ENCODE data around the gene FADS1.

The FADS1 gene

DNA sequence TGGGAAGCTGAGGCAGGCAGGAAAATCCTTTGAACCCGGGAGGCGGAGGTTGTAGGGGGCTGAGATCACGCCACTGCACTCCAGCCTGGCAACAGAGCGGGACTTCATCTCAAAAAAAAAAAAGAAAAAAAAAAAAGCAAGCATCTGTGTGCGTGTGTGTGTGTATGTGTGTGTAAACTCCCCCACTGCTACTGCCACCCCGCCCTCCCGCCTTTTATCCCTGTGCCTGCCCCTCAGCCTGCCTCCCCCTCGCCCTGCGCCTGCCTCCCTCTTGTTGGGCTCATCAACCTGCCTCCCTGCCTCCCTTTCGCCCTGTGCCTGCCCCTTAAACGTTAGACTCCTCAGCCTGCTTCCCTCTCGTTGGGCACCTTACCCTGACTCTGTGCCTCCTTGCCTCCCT lies 42.4 kb downstream of the FADS1 start:
- no peak for DNase-seq

DNA sequence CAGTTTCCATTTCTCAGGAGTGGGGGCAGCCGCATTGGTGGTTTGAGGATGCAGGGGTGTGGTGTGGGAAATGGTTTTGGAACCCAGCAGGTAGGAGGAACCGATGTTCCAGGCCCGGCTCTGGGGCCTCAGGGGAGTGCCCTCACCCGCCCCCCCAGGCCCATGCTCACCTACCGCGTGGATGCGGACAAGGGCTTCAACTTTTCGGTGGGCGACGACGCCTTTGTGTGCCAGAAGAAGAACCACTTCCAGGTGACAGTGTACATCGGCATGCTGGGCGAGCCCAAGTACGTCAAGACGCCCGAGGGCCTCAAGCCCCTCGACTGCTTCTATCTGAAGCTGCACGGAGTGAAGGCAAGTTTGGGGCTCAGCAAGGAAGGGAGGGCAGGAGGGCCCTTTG lies 43.0 kb downstream of the FADS1 start:
- DNase-seq, result no peak

DNA sequence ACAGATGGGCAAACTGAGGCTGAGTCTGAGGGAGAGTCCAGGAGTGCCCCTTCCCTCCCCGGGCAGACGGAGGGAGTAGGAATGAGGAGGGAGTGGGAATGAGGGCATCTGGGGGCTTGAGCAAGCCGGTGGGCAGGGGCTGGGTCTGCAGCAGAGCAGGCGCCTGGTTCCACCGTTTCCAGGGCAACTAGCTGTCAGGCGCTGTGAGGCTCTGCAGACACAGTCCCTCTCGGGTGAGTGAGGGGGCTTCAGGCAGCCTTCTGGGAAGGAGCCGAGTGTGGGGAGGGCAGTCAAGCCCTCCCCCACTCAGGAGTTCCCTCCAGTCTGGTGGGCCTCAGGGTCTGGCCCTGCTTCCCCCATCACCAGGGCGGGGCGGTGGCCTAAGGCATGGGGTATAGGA lies 43.4 kb downstream of the FADS1 start:
- no peak for DNase-seq

DNA sequence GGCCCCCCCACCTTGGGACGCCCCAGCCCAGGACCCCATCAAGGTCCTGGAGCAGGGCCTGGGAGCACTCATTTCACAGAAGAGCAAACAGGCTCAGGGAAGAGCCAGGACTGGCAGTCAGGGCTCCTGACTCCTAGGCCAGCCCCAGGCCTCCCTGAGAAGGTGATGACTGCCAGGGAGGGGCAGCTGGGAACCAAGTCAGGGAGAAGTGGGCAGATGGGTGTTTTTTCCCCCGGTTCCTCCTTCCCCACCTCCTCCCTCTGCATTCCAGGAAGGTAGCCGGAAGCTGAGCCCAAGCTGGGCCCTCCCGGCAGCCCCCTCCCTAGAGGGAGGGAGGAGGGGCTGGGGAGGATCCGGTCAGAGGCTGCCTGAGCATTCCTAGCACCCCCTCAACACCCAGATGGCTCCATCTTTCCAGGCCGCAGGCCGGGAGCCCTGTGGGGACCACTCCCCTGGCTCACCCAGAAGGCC lies 44.8 kb downstream of the FADS1 start:
- DNase-seq, result no peak

DNA sequence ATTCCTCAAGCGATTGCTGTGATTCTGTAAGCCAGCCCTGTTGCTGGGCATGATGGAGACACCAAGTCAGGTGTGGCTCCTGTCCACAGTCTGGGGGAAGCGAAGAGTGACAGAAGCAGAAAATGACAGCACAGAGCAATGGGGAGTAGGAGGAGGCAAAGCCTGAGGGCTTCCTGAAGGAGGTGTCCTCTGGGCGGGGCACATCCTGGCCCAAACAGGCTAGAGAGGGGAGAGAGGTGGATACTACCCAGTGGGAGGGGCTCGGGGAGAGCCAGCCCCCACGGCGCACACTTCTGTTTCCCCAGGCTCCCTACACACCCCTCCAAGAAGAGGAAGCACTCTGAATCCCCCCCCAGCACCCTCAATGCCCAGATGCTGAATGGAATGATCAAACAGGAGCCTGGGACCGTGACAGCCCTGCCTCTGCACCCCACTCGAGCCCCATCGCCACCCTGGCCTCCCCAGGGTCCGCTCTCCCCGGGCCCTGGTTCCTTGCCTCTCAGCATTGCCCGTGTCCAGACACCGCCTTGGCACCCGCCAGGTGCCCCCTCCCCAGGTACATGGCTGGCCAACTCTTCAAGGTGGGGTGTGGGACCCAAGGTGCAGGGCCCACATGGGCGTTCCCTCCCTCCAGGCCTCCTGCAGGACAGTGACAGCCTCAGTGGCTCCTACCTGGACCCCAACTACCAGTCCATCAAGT lies 45.5 kb downstream of the FADS1 start:
- no peak for DNase-seq

DNA sequence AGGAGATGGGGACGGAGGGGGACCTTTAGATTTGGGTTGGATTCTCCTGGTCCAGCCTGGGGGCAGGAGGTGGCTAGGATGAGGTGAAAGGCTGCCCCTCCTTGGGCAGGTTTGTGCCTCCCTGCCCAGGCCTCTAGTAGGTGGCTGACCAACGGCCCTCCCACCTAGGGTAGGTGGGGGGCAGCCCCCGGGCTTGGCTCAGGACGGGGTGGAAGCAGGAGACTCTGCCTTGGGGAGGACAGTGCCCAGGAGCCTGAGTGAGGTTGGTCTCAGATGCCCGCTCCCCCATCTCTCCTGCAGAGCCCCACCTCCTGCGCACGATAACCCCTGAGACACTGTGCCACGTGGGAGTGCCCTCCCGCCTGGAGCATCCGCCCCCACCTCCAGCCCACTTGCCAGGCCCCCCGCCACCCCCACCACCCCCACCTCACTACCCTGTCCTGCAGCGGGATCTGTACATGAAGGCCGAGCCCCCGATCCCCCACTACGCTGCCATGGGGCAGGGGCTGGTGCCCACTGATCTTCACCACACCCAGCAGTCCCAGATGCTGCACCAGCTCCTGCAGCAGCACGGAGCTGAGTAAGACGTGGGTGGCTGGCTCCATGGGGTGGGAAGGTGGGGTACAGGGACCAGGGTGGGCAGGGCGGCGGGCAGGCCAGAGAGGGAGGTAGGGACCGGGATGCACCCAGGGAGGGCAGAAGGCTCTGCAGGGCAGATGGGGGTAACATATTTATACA lies 46.7 kb downstream of the FADS1 start:
- no peak for DNase-seq

DNA sequence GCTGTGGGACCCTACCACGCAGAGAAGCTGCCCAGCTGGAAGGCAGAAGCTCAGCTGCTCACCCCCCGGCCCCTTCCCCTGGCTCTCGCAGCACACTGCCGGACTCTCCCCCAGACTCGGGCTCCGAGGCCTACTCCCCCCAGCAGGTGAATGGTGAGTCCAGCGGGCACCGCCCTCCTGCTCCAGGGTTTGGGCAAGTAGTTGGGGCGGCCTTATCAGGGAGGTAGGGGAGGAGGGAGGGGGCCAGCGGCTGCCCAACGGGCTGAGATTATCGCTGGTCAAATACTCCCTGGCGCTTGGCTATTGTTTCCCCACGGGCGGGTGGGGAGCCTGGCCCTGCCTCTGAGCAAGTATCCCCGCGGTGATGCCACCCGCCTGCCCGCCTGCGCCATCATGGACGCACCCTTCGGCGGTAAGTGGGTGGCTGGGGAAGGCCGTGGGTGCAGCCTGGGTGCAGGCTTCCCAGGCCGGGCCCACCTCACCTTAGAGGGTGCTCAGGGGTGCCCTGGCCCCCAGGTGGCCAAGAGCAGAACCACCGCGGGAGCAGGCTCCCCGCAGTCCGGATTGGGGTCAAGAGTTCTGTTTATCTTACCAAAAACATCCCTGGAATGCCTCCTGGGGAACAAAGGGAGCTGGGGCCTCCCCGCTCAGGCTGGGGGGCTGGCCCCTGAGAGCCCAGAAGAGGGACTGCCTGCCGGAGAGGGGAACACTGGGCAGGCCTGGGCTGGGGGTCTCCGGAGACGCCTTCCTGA lies 47.5 kb downstream of the FADS1 start:
- no peak for DNase-seq

DNA sequence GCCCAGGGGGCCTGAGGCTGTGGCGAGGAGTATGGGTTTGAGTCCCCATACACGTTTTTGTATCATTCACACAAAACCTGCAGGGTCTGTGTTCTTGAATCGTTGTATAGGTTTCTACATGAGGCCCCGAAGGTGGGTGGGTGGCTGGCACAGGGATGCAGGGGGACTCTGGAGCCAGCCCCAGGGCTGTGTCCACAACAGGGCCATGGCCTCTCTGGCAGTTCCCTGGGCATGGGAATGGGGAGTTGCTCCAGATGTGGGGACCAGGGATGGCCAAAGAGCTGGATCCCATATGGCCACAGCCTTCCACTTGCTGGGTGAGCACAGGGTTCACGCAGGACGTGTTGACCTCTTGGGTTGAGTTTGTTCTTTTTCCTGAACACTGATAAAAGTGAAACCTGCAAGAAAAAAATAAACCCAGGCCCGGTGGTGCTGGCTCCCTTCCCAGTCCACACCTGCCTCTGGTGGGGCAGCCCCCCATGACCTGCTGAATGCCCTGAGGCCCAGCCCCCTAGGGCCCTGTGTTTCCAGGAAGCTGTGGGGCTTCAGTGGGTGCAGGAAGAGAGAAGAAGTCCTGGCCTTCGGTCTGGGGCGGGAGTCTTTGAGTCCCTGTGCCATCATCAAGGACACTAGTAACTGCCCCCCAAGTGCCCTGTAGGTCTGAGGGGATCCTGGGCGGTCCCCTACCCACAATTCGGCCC lies 48.3 kb downstream of the FADS1 start:
- DNase-seq, result no peak

DNA sequence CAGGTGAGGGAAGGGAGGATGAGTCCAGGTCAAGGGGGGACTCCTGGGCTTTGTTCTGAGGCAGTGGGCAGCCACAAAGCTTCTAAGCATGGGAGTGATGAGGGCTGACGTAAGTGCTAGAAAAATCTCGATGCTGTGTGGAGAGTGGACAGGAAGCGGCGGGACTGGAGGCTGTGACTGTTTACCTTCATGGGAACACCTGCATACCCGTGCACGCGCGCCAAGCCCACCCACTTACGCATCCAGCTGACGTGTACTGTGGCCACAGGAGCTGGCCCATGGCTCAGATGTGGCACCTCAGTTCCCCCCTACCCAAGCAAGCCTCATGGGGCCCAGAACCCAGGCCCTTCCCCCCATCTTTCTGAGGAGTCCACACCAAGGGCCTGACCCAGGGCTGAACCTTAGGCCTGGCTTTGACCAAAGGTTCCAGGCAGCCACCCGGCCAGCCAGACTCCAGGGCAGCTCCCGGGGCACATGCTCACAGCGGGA lies 50.4 kb downstream of the FADS1 start:
- DNase-seq, result no peak

DNA sequence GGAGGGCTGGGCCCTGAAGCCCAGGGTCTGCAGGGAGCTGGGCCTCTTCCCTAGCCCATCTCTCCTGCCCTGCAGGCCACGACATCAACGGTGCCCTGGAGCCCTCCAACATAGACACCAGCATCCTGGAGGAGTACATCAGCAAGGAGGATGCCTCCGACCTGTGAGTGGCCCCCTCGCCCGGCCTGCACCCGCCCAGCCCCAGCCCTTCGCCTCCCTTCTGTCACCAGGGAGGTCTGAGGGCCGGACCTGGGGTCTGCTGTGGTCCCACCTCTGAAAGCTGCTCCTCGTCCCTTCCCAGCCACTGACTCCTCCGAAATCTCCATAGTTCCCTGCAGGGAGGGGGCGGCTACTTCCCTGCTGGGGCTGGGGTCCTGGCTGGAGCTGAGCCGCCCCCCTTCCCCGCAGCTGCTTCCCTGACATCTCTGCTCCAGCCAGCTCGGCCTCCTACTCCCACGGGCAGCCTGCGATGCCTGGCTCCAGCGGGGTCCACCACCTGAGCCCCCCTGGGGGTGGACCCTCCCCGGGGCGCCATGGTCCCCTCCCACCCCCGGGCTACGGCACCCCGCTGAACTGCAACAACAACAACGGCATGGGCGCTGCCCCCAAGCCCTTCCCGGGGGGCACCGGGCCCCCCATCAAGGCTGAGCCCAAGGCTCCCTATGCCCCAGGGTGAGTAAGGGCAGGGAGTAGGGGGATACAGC lies 51.1 kb downstream of the FADS1 start:
- no peak for DNase-seq

DNA sequence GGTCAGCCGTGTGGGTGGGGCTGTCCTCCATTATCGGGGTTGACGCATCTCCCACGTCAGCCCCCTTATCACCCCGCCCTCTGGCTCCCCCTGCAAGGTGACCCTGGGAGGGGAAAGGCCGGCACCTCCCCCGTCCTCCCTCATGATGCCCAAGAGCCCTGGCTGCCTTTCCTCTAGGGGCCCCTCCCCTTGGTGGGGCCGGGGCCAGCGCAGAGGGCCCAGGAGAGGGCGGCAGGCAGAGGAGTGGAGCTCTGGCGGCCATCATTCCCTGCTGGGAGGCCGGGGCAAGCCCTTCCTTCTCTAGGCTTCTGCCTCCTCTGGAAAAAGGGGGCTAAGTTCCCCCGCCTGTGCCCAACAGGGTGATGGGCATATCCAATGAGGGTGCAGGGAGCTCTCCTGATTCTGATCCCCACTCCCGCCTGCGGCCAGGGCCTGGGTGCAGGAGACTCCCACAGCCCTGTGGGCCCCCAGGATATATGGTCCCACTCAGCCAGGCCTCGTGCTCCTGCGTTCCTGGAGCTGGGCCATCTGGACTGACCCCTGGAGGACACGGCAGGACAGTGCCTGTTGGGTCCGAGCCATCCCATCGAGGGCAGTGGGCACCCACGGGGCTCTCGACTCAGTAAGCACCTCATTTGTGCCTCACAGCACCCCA lies 52.1 kb downstream of the FADS1 start:
- DNase-seq, result no peak

DNA sequence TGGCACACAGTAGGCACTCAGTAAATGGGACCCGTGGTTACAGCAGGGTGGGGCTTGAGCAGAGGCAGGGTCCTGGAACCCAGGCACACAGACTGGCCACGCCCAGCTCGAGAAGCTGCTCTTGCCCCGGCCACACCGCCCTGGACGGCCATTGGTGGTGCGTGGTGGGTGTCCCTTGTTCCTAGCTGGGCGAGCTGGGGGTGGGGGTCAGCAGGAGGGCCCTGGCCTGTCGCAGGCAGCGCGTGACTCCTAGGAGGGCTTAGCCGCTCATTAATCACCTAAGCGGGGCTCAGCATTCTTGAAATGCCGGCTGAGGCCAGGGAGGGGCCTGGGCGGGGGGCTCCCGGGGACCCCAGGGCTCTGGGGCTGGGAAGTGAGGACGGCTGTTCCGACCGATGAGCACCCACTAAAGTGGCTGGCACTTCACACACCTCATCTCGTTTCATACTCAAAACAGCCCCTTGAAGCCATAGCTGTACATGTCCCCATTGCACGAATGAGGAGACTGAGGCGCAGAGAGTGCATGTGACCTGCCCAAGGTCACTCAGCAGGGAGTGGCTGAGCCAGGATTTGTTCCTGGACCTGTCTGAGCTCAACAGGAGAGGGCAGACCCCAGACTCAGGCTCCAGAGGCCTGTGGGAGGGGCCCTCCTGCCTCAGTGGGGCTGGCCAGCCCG lies 52.7 kb downstream of the FADS1 start:
- DNase-seq, result no peak

DNA sequence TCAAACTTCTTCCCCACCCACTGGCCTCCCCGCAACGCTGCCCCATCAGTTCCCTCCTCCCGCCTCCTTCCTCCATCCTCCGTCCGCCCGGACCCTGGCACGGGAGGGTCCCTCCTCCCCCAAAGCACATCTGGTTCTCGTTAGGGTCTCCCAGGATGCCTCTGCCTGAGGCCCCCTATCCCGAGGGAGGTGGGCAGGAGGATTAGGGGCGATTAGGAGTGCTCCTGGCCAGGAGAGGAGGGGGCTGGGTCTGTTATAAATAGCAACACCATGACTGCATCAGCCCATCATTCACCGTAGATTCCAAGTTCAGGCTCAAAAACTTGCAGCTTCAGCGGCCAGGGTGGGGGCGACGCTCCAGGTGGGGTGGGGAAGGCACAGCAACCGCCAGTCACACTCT lies 54.0 kb downstream of the FADS1 start:
- no peak for DNase-seq

DNA sequence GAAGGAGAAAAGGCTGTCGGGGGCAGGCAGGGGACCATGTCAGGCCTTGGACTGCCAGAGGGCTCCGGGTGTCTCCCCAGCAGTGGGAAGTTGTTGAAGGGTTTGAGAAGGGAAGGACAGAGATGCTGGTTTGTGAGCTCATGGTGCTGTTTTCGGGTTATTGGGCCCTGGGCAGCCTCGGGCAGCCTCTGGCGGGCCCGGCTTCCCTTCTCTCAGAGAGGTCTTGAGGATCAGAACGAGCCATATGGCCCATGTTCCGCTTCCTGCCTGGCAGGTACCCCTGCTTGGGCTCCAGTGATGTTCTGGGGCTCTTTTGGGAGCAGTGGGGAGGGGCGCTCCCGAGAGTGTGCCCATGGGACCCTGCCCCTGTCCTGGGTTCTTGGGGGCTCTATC lies 54.6 kb downstream of the FADS1 start:
- no peak for DNase-seq

DNA sequence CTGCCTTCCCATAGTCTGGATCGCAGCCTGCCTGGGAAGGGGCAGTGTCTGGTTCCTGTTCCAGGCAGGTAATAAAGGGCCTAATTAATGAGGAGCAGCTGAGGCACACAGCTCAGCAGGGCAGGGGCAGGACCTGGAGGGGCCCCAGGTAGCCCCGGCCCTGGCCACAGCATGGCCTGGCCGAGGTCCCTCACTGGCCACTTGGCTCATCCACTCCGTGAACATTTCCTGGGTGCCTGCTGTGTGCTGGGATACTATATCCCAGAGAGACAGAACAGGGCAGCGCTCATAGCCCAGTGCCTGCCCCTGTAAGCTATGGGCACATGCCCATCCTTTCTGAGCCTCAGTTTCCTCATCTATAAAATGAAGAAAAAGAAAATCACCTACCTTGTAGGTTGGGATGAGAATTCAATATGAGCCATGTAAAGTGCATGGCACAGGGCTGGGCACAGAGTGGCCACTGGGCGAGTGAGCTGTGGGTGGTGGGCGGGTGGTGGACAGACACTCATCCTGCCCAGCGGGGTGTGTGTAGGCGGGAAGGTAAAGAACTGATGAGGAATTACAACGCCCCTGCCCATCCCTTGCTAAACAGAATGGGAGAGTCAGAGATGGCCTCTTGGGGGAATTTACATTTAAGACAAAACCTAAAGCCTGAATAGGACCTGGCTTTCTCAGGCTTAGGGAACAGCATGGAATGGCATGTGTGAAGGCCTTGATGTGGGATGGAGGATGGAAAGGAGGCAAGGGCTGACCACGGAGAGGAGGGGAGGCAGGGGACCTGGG lies 55.2 kb downstream of the FADS1 start:
- no peak for DNase-seq

DNA sequence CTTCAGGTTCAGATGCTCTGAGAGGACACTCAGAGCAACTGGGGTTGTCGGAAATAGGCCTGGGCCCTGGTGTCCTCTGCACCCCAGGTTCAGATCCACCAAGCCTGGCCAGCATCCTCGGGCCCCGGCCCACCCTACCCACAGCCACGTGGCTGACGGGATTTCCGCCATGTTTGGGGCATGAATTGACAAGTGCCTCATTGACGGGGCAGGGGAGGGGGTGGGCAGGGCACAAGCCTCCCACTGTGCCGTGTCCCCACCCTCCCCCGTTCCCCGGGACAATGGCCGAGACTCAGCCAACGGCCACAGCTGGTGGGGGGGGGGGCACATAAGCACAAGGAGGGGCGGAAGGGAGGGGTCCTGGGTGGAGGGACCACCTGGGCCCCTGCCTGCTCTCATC lies 55.9 kb downstream of the FADS1 start:
- DNase-seq, result no peak

DNA sequence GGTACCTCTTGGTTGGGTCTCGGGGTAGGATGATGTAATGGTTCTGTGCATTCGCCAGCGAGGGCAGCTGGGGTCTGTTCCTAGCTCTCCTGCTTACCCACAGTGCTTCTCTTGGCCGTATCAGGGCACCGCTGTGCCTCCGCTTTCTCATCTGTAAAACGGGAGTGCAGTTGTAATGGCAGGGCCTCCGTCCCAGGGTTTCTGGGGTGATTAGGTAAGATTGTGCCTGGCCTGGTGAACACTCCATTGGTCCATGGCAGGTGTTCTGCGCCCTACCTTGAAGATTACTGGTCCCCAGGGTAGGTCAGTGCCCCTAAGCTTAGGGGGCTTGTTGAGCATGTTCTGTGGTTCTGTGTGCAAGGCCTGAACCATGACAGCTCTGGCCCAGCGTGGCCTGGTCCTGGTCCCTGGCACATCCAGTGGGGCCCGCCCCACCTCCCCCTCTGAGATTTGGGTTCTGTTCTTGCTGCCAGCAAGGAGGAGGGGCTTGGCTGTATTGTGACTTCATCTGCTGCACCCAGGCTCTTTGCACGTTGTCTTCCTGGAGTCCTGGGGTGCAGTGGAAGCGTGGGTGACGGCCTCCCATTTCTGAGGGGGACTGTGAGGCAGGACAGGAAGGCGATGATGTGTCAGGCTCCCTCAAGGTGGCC lies 59.5 kb downstream of the FADS1 start:
- DNase-seq, result no peak

DNA sequence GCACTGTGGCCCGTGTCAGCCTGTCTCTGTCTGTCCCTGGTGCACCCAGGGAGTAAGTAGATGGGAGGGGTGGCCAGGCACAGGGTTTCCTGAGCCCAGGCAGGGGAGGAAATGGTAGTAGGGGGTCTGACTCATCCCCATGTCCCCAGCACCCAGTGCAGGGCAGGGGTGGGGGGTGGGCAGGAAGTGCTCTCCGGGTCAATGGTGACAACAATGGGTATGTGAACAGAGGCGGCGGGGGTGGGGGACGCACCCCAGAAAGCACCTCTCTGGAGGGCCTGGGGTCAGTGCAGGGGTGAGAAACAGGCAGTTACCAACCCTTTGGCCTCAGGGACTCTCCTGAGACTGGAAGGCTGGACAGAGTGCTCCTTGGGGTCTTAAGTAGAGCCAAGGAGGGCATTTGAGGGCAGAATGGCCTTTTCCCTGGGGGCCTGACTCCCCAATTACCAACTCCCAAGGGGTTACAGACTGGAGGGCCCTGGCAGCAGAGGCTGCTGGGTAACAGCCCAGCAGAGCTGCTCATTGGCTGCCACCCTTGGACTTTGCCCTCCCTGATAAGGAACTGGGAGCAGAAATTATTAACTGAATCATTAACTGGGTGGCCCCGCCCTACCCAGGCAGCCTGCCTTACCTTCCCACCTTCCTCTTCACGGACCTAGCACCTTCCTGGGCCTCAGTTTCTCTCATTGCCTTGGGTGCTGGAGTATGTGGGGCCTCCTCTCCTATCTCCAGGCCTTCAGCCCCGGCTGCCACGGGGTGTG lies 60.2 kb downstream of the FADS1 start:
- no peak for DNase-seq

DNA sequence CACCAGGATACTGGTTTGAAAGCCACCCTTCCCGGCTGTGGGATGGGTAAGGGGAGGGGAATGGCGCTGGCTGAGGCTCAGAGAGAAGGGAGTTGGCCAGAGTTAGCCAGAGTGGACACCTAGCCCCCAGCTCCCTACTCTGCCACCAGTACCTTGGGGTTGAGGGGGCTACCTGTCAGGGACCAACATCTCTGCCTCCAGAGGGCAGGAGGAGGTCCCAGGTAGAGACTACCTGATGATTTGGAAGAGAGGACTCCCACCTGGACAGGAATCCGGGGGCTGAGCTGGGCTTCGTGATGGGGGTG lies 60.7 kb downstream of the FADS1 start:
- no peak for DNase-seq

Data from NCI-H2107 (cell line).